AG04450 (cell line): ENCODE results near the gene IFFO2. TPM values are rescaled to one million over a fixed set of nuclear protein-coding genes. Genes with fewer than 3 reads are reported as not detected.
"Not testable (repeated sequence)": the region's sequence is repeated elsewhere in the genome, so short reads cannot be mapped to it uniquely, and the experiment has no call there.

ENCODE experiments used
- CTCF ChIA-PET: fragments of 300-600, 350-600 bp; formaldehyde crosslinking; extraction: SDS; loops from one replicate; lab custom pipeline; 2022; ENCODE audit warnings: antibody characterized with exemption, inconsistent platforms; lab: Charles Lee
- POLR2A ChIA-PET: fragments of 350-600 bp; formaldehyde crosslinking; extraction: SDS; loops from one replicate; lab custom pipeline; 2021; ENCODE audit warnings: antibody characterized with exemption, inconsistent platforms; lab: Yijun Ruan, JAX
- DNase-seq: peaks from one replicate; pipeline ENCODE4 v3.0.0-alpha.2; 2011; ENCODE audit warnings: low read depth, low spot score
- H3K27ac ChIP-seq: one replicate; pipeline ENCODE4 v1.5.1; 2012; ENCODE audit warnings: low read depth, low read length, control low read depth
- H3K27me3 ChIP-seq: one replicate; pipeline ENCODE4 v1.6.0; 2012; ENCODE audit warnings: low read length; ENCODE audit not compliant: control insufficient read depth, insufficient read depth
- H3K4me3 ChIP-seq: 2 replicates; pipeline ENCODE4 v1.5.1; 2011; ENCODE audit warnings: mild to moderate bottlenecking, low read depth, low read length, control low read depth
- H3K9me3 ChIP-seq: 2 replicates; pipeline ENCODE4 v1.5.1; 2012; ENCODE audit warnings: low read length; ENCODE audit not compliant: control insufficient read depth, insufficient read depth
- polyA plus RNA-seq: library from polyadenylated mRNA; depleted of rRNA; stranded (reverse); fragments of >200 nt; gene quantifications from 2 replicates; pipeline ENCODE4 v1.2.3, GENCODE V29; 2011
- TF ChIP-seq, protein P1 (sequence below): IDR thresholded peaks from 2 replicates; pipeline ENCODE4 v1.5.1; 2011; ENCODE audit warnings: low read depth, low read length, control low read depth, inconsistent platforms

Gene IFFO2
- polyA plus RNA-seq, 1 experiment, result 6.8 TPM

DNA sequence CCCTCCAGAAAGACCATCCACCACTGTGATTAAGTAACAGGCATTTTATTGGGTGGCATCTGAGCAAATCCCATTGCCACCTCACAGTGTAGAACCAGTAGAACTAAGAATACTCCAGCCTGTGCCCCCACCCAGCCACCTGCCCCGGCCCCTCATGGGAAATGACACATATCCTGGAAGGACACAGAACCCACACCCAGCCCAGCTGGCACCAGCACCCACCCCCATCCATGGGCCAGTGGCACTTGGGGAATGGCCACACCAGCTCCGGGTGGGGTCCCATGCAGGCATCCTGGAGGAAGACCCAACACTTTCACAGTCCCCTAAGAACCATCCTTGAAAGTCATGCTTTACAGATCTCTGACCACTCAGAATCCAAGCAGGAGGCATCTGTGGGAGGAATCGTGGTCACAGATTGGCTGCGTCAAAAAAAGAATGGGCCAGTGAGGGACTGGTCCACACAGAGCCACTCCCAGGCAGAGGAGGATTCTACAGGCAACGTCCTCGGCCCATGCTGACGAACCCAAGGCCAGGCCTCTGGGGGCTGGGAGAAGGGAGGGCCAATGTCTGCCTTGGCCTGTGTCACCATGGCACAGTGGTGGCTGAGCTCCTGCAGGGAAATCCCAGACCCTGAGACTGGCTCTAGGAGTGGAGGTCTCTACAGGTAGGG, 84.9 kb downstream of the IFFO2 start:
- Histone ChIP-seq H3K27ac (no peak overlapping the region), H3K27me3 (peaks cover 12% of the 10 kb centered on the region), H3K4me3 (no peak overlapping the region), H3K9me3 (no peaks in the 10 kb centered on the region)
- CTCF ChIA-PET, result interaction anchor here (1.0 kb wide), 1 partner anchor 274 kb away, joined by 3 read pairs; no protein-coding TSS in a partner anchor
- no peak for DNase-seq
- POLR2A ChIA-PET, result no interaction called here
- TF ChIP-seq, protein P1, sequence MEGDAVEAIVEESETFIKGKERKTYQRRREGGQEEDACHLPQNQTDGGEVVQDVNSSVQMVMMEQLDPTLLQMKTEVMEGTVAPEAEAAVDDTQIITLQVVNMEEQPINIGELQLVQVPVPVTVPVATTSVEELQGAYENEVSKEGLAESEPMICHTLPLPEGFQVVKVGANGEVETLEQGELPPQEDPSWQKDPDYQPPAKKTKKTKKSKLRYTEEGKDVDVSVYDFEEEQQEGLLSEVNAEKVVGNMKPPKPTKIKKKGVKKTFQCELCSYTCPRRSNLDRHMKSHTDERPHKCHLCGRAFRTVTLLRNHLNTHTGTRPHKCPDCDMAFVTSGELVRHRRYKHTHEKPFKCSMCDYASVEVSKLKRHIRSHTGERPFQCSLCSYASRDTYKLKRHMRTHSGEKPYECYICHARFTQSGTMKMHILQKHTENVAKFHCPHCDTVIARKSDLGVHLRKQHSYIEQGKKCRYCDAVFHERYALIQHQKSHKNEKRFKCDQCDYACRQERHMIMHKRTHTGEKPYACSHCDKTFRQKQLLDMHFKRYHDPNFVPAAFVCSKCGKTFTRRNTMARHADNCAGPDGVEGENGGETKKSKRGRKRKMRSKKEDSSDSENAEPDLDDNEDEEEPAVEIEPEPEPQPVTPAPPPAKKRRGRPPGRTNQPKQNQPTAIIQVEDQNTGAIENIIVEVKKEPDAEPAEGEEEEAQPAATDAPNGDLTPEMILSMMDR, result no peak

DNA sequence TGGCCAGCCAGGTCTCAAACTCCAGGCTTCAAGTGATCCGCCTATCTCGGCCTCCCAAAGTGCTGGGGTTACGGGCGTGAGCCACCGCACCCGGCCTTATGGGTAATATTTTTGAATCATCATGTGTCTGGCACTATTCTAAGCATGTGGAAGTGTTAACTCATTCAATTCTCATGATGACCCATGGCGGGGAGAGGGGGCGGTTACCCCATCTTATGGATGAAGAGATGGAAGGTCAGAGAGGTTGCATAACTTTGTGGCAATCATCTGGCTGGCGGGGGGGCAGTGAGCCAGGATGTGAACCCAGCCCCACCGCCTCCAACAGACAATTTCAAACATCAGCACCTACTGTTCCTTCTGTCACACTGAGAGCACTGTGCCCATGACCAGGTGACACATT, 85.5 kb downstream of the IFFO2 start:
- TF ChIP-seq, protein P1, result no peak
- ChIA-PET CTCF (interaction anchor here (1.0 to 1.9 kb wide), 2 partner anchors 274 kb away, joined by 3 to 7 read pairs; no protein-coding TSS in a partner anchor), POLR2A (no interaction called here)

GRCh38 chr1:18870595-18870865, 85.9 kb downstream of the IFFO2 start:
- H3K27me3 ChIP-seq, result peaks cover 15% of the 10 kb centered on the region
- POLR2A ChIA-PET, H3K4me3 ChIP-seq, H3K27ac ChIP-seq, DNase-seq, H3K9me3 ChIP-seq: not testable (repeated sequence)
- CTCF ChIA-PET, result interaction anchor here (1.3 to 1.9 kb wide), 2 partner anchors 14 to 273 kb away, joined by 4 to 7 read pairs; no protein-coding TSS in a partner anchor

More for the DNA sequence above, 85.5 kb downstream of the IFFO2 start:
- no peak overlapping the region for H3K4me3 ChIP-seq
- H3K27me3 ChIP-seq, result peaks cover 15% of the 10 kb centered on the region
- DNase-seq, result no peak
- H3K27ac ChIP-seq, result no peak overlapping the region
- H3K9me3 ChIP-seq, result no peaks in the 10 kb centered on the region

DNA sequence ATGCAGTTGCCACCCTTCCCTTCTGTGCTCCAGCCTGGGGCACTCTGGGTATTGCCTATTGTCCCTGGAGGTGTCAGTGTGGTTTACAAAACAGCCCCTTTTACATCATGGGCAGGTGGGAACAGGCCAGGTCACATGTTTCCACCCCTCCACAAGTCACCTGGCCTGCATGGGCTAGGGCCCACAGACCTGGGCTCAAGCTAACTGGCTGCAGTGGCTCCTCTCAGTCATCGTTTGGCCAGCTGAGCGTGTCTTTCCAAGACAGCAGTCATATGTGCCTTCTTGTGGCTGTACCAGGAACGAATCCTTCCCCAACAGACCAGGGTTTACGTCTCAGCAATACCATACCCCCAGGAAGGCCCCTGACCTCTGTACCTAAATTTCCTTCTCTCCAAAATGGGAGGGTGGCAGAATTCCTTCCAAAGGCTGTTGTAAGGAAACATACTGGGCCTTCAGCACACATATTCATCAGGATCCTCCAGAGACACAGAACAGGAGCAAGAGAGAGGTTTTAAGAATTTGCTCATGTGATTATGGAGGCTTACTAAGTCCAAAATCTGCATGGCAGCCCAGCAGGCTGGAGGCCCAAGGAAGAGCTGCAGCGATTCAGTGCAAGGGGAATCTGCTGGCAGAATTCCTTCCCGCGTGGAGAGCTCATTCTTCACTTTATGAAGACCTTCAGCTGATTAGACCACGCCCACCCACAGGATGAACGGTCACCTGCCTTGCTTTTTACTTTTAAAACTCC, 86.5 kb downstream of the IFFO2 start:
- Histone ChIP-seq H3K4me3 (no peak overlapping the region), H3K9me3 (no peaks in the 10 kb centered on the region), H3K27ac (no peak overlapping the region), H3K27me3 (peaks cover 15% of the 10 kb centered on the region)
- TF ChIP-seq, protein P1, result no peak
- no peak for DNase-seq
- CTCF ChIA-PET, result interaction anchor here (1.3 to 1.9 kb wide), 2 partner anchors 14 to 273 kb away, joined by 4 to 7 read pairs; no protein-coding TSS in a partner anchor
- POLR2A ChIA-PET, result no interaction called here

- no peak overlapping the region for H3K4me3 ChIP-seq
- TF ChIP-seq, protein P1, result no peak
- ChIA-PET POLR2A (no interaction called here), CTCF (interaction anchor here (1.3 to 1.9 kb wide), 2 partner anchors 15 to 272 kb away, joined by 4 to 7 read pairs; no protein-coding TSS in a partner anchor)
- DNase-seq, result no peak
- H3K9me3 ChIP-seq, result no peaks in the 10 kb centered on the region
- H3K27ac ChIP-seq, result no peak overlapping the region
- peaks cover 15% of the 10 kb centered on the region for H3K27me3 ChIP-seq
These were observed 87.6 kb downstream of the IFFO2 start for GRCh38 chr1:18868801-18869424.
